ENCODE measurements around the gene PDK1.
"Not testable (repeated sequence)": the region's sequence is repeated elsewhere in the genome, so short reads cannot be mapped to it uniquely, and the experiment has no call there.

The PDK1 gene

GRCh38 chr2:172555522-172556283 is at the start of gene PDK1:
Gene PDK1 (plus strand): TSS chr2:172556090. CDS start chr2:172556151, 61 bp downstream.
- DNase-seq, result peak; percentile 89

- DNase-seq, result no peak
These were observed 48.7 kb upstream of the PDK1 start for GRCh38 chr2:172507199-172507598.

GRCh38 chr2:172510088-172510487 is 45.8 kb upstream of the PDK1 start:
- no peak for DNase-seq

- DNase-seq, result no peak
These were observed 45.3 kb upstream of the PDK1 start for GRCh38 chr2:172510548-172510947.

GRCh38 chr2:172512810-172513523 is 42.9 kb upstream of the PDK1 start:
- DNase-seq, result no peak

- no peak for DNase-seq
These were observed 42.4 kb upstream of the PDK1 start for GRCh38 chr2:172513524-172513900.

GRCh38 chr2:172513935-172514586 is 41.8 kb upstream of the PDK1 start:
- no peak for DNase-seq

- DNase-seq, result no peak
These were observed 39.6 kb upstream of the PDK1 start for GRCh38 chr2:172516299-172516698.

- no peak for DNase-seq
These were observed 36.9 kb upstream of the PDK1 start for GRCh38 chr2:172518995-172519394.

- no peak for DNase-seq
These were observed 30.3 kb upstream of the PDK1 start for GRCh38 chr2:172525601-172526000.

GRCh38 chr2:172531309-172531708 is 24.6 kb upstream of the PDK1 start:
- no peak for DNase-seq

GRCh38 chr2:172532461-172532860 is 23.4 kb upstream of the PDK1 start:
- DNase-seq, result not testable (repeated sequence)

- DNase-seq, result no peak
These were observed 22.2 kb upstream of the PDK1 start for GRCh38 chr2:172533687-172534086.

- no peak for DNase-seq
These were observed 20.8 kb upstream of the PDK1 start for GRCh38 chr2:172535119-172535518.

GRCh38 chr2:172537851-172538250 is 18.0 kb upstream of the PDK1 start:
- DNase-seq, result not testable (repeated sequence)

GRCh38 chr2:172539767-172540166 is 16.1 kb upstream of the PDK1 start:
- no peak for DNase-seq

GRCh38 chr2:172540421-172540820 is 15.5 kb upstream of the PDK1 start:
- no peak for DNase-seq

GRCh38 chr2:172545408-172546075 is 10.3 kb upstream of the PDK1 start:
- DNase-seq, result no peak

- no peak for DNase-seq
These were observed 6.8 kb upstream of the PDK1 start for GRCh38 chr2:172549131-172549530.

GRCh38 chr2:172549802-172550201 is 6.1 kb upstream of the PDK1 start:
- not testable (repeated sequence) for DNase-seq

- DNase-seq, result no peak
These were observed 5.5 kb upstream of the PDK1 start for GRCh38 chr2:172550419-172550818.

- no peak for DNase-seq
These were observed 4.6 kb upstream of the PDK1 start for GRCh38 chr2:172551271-172551670.

GRCh38 chr2:172552547-172553291 is 3.2 kb upstream of the PDK1 start:
- DNase-seq, result no peak
